ENCODE measurements around the gene CRYBG1.
A peak's percentile ranks its signal among the peaks of the same experiment; 100 is the strongest.

CRYBG1 gene

GRCh38 chr6:106469882-106470281 is 109.4 kb downstream of the CRYBG1 start:
- no peak for DNase-seq

GRCh38 chr6:106470316-106470715 is 109.8 kb downstream of the CRYBG1 start:
- no peak for DNase-seq

DNA sequence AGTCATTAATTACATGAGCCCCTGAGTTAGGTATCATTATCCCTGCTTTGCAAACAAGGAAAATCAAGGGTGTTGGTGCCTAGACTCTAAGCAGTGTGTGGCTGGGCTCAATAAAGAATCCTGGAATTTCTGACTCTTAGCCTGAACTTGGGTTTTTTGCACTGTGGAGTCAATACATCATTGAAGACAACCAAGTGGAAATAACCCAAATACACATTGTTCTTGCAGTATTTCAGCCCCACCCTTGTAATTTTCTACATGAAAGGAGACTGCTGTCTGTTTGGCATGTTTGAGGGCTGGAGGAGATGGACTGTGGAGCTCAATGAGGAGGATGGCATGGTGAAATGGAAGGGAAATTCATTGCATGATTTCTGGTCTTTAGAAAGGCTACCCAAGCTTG is 110.3 kb downstream of the CRYBG1 start:
- DNase-seq, result no peak

- no peak for DNase-seq
Measured at GRCh38 chr6:106473812-106474211, 113.3 kb downstream of the CRYBG1 start.

DNA sequence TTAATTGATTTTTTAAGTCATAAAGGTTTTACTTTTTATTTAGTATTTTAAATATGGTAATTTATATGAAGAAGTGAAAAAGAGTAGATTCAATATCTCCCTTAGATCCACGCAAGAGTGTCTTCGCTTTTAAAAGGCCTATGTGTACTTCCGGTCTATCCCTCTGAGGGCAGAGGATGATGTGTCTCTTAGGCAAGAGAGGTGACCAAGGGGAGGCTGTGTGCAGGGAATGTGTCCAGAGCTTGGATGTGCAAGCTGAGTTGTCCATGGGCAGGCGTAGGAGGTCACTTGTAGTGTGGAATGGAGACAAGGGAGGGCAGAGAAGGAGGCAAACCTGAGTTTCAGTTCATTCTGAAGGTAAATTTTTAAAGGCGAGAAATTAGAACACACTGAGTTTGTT is 113.9 kb downstream of the CRYBG1 start:
- DNase-seq, result no peak

DNA sequence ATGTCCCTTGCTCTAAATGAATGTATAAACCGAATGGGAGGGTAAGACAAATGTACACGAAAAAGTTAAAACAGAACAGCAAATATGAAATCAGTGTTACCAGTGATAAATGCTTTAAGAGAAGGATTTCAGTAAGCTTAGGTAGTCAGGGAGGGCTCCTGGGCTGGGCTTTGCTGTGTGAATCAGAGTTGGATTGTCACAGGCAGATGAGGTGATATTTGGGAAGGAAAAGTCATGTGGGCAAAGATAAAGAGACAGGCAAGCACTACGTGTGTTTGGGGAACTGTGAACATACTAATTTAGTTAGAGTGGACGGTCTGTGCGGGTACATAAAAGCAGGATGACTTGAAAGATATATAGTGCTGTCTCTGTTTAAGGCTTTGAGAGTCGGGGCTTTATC is 114.8 kb downstream of the CRYBG1 start:
- no peak for DNase-seq

DNA sequence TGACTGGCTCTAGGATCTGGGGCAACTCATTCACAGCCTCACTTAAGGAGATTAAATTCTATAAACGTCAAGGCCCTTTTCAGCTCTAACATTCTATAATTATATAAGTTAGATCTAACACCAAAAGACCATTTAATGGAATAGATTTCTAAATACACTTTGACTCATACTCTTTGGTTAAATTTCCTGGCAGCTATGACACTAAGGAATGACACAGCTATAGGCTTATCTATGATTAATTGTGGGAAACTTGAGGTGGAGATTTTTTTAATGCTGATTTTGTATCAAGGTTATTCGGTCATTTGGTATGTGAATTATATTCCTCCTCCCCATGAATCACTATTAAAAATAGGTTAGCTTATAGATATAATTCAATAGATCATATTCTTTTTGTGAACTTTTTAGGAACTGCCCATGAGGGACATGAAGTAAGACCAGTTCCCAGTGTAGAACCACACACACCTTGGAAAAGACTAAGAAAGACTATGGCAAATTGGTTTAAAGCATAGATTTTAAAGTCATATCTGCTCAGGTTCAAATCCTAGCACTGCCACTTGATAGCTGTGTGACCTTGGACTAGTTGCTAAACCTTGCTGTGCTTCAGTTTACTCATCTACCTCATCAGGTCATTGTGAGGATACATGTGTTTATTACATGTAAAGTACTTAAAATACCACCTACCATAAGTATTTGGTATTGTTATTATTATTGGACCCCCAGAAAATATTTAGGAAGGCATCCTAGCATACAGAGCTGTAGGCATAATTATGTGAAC is 116.0 kb downstream of the CRYBG1 start:
- no peak for DNase-seq

- no peak for DNase-seq
Measured at GRCh38 chr6:106477146-106477545, 116.6 kb downstream of the CRYBG1 start.

- no peak for DNase-seq
Measured at GRCh38 chr6:106477790-106478189, 117.3 kb downstream of the CRYBG1 start.

DNA sequence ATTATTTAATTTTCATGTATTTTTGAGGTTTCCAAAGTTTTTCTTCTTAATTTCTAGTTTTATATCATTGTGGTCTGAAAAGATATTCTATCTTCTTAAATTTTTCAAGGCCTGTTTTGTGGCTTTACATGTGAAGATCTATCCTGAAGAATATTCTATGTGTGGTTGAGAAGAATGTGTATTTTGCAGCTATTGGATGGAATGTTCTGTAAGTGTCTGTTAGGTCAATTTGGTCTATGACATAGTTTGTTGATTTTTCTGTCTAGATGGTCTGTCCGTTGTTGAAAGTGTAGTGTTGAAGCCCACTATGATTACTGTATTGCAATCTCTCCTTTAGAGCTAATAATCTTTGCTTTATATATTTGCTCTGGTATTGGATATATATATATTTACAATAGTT is 125.7 kb downstream of the CRYBG1 start:
- DNase-seq, result no peak

DNA sequence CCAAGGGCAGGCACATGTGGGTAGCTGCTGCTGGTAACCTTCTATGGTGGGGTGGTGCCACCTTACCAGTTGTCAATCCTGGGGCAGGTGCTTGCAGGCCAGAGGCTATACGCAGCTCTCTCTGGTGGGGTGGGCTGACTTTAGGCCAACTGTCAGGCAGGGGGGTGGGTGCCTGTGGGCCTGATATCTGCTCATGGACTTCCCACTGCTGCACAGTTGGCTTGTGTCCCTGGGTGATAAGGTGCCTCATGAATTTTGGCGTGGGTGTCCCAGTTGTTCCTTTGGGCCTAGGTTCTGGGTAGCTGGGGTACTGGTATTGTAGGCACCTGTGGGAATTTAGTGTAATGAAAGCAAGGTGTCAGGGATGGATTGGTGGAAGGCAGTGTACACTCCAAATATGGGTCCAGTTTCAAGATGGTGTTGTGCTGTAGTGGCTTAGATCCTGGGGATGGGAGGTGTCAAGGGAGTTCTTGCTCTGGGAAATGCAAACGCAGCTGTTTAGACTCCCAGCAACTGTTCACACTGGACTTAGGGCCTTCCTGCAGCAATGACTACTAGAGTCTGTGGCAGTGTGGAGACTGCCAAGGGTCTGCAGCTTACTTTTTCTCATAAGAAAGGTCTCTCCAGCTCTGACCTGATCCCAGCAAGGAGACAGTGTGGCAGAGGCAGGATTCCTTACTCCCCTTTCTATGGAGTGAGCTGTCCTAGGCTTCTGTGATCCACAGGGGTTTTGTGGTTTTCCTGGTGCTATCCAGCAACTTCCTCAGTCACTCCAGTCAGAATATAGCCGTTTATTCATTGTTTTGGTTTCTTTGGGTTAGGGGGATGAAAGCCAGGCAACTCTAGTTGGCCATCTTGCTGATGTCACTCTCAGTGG is 128.2 kb downstream of the CRYBG1 start:
- DNase-seq, result no peak

GRCh38 chr6:106490030-106490429 is 129.5 kb downstream of the CRYBG1 start:
- DNase-seq, result no peak

GRCh38 chr6:106490436-106490835 is 129.9 kb downstream of the CRYBG1 start:
- DNase-seq, result no peak

DNA sequence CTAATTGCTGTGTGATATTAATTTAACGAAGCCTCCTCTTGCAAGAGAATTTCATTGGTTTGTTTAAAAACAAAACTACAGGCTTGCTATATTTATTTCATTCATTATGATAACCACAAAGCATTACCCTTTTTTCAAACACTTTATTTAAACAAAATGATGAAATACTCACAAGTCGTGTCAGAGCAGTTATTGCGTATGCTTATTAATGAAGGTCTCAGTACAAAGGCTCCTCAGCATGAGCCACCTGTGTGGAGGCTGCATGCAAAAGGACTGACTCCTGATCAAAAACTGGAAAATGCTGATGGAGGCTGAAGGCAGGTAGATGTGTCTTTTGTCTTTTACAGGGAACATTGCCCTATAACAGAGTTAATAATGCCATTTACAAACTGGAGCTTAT is 130.5 kb downstream of the CRYBG1 start:
- DNase-seq, result no peak

DNA sequence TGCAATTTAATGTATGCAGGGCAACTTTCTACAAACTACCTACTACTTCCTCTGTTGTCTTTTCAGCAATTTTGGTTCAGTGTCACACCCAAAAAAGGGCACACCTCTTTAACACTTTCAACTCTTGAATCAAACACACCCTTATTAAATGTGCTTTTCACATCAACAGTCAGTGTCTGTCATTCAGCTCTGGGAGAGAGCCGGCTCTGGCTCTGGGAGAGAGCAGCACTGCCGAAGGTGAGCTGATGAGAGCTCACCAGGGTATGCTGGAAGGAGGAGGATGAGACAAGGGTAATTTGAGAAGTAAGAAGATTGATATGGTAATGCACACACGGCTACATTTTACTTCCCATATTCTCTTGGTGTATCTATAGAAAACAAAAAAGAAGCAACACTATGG is 134.5 kb downstream of the CRYBG1 start:
- DNase-seq, result no peak

DNA sequence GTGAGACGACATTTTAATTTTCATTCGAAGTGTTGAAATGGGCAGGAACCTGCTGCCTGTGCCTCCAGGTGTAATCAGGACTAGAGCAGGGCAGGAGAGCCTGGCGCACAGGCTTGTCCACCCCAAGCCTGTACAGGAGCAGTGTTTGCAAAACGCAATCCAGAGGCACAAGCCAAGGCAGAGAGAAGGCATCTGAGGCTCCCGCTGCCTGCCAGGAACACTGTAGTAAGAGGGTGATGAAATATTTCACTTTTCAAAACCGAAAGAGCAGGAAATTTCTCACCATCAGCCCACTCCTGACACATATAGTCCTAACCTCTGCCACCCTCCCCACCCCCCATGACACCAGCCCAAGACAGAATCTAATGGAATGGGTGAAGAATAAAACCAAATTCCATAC is 136.3 kb downstream of the CRYBG1 start:
- no peak for DNase-seq

DNA sequence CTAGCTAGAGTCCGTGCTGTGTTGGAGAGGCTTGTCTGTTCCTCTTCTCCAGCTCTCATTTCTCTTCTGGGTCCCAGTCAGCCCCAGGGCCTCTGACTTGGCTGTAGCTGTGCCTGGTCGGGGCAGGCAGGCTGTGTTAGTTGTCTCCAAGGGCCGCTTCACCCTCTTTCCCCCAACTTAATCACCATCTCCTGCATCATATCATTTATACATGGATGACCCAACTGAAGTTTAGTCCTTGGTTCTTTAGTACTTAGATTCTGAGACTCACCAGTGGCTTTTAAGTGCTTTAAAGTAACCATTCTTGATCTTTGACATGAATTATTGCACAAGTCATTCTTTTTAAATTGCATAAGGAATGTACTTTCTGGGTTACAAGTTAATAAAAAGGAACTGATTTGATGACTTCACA is 141.4 kb downstream of the CRYBG1 start:
- no peak for DNase-seq

DNA sequence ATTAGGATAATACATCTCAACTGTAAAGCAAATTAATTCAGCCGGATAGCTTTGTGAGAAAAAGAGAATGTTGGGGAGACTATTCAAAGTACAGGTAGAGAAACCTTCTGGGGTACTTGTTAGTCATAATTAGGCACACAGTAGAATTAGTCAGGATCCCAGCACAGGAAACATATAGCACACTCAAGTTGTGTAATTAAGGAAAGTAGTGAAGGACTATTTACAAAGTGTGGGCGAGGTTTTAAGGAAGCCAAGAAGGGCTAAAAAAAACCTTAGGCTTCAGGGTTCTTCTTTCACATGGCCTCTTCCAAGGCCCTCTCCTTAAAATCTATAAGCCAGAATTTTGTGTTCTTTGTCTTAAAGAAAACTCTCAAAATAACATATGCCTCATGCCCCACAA is 142.0 kb downstream of the CRYBG1 start:
- no peak for DNase-seq

- DNase-seq, result no peak
Measured at GRCh38 chr6:106508277-106508676, 147.8 kb downstream of the CRYBG1 start.

DNA sequence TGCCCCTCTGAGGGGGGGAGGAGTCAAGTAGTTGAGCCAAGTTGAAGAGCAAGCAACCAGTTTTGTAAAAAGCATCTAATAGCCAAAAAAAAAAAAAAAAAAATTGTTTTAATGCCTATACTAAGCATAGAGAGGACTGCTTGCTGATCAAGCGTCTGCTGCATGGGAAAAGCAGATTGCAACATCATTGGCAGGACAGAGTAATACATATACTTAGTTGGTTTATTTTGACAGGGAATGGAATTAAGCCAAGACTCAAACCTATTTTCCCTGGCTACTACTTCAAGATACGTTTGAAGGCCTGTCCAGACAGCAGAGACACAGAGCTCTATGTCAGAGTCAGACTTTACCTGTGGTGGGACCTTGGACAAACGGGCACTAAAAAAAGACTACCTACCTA is 148.3 kb downstream of the CRYBG1 start:
- no peak for DNase-seq

DNA sequence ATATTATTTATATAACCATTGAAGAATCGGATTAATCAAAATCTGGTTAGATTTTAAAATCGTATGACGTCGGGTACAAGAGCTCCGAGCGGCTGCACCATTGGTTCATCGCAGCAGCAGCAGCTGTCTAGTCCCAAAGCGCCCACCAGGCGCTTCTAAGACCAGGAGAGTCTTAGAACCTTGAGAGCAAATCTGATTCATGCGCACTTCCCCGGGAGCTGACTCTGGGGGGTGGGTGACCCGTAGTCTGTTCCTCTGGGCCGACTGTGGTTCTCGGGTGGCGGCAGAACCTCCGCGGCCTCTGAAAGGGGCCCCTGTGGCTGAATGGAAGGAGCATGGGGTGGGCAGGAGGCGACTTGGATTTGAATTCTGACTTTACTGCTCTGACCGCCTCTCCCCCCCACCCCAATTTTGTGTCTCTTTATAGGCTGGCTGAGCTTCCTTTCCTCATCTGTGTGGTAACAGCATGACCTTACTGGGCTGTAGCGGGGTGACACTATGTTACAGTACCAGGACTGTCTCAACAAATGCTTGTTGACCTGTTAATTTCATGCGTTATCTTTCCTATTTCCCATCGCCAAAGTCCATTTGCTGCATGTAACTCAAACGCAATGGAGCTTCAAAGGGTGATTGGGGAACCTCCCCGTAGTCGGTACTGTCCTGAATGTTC is 149.0 kb downstream of the CRYBG1 start:
- no peak for DNase-seq

- peak; percentile 76 for DNase-seq
Measured at GRCh38 chr6:106510090-106510970, 149.8 kb downstream of the CRYBG1 start.

All from CD4-positive, alpha-beta T cell treated with Interleukin-21 for 1 hour (primary cell).